Cerebellar cortex (tissue), 1 donor: Measurements from ENCODE around the gene MYT1.
A peak's percentile ranks its signal among the peaks of the same experiment; 100 is the strongest.

Source experiments
- DNase-seq: peaks from one replicate; pipeline ENCODE4 v3.0.0-alpha.2; 2015; ENCODE audit warnings: low spot score

The MYT1 gene

GRCh38 chr20:64188682-64189529 lies 24.7 kb downstream of the MYT1 start:
- DNase-seq = peak; percentile 67

- no peak for DNase-seq
Observed at GRCh38 chr20:64189530-64189966, 25.3 kb downstream of the MYT1 start.

GRCh38 chr20:64189986-64190385 lies 25.7 kb downstream of the MYT1 start:
- DNase-seq = no peak

- DNase-seq = peak; percentile 57
Observed at GRCh38 chr20:64191002-64191401, 26.8 kb downstream of the MYT1 start.

GRCh38 chr20:64192406-64192805 lies 28.2 kb downstream of the MYT1 start:
- DNase-seq = no peak

- no peak for DNase-seq
Observed at GRCh38 chr20:64193058-64193457, 28.8 kb downstream of the MYT1 start.

GRCh38 chr20:64194269-64194668 lies 30.0 kb downstream of the MYT1 start:
- no peak for DNase-seq

- no peak for DNase-seq
Observed at GRCh38 chr20:64196309-64196708, 32.1 kb downstream of the MYT1 start.

- peak; percentile 73 for DNase-seq
Observed at GRCh38 chr20:64196847-64197306, 32.6 kb downstream of the MYT1 start.

GRCh38 chr20:64198347-64198746 lies 34.1 kb downstream of the MYT1 start:
- no peak for DNase-seq

GRCh38 chr20:64199395-64199794 lies 35.1 kb downstream of the MYT1 start:
- DNase-seq = no peak

GRCh38 chr20:64200740-64201139 lies 36.5 kb downstream of the MYT1 start:
- no peak for DNase-seq

GRCh38 chr20:64201653-64202052 lies 37.4 kb downstream of the MYT1 start:
- DNase-seq = no peak

GRCh38 chr20:64203037-64203777 lies 39.0 kb downstream of the MYT1 start:
- DNase-seq = no peak

- no peak for DNase-seq
Observed at GRCh38 chr20:64205611-64206026, 41.4 kb downstream of the MYT1 start.

- no peak for DNase-seq
Observed at GRCh38 chr20:64206614-64207013, 42.4 kb downstream of the MYT1 start.

GRCh38 chr20:64207641-64208590 lies 43.7 kb downstream of the MYT1 start:
- no peak for DNase-seq

GRCh38 chr20:64209148-64209547 lies 44.9 kb downstream of the MYT1 start:
- DNase-seq = no peak

- DNase-seq = no peak
Observed at GRCh38 chr20:64210656-64211369, 46.6 kb downstream of the MYT1 start.

GRCh38 chr20:64211874-64212658 lies 47.8 kb downstream of the MYT1 start:
- DNase-seq = no peak
